Endothelial cell of umbilical vein (primary cell): ENCODE data around the gene CHST14. TPM values are rescaled to one million over a fixed set of nuclear protein-coding genes. Genes with fewer than 3 reads are reported as not detected.

Source experiments
- BruUV-seq: library from RNA; stranded (reverse); fragments of 400-500 nt; replicated peaks from 2 replicates; lab custom pipeline; 2021; lab: Mats Ljungman, UMichigan
- CTCF ChIA-PET: fragments of 300-600, 350-600 bp; sonication (Branson Sonifier 250); formaldehyde crosslinking; loops from one replicate; lab custom pipeline; 2021; ENCODE audit warnings: antibody characterized with exemption, inconsistent platforms; lab: Charles Lee
- POLR2A ChIA-PET: fragments of 300-600, 350-600 bp; sonication (Branson Sonifier 250); formaldehyde crosslinking; loops from one replicate; lab custom pipeline; 2021; ENCODE audit warnings: antibody characterized with exemption, inconsistent platforms; lab: Charles Lee
- DNase-seq: peaks from one replicate; pipeline ENCODE4 v3.0.0-alpha.2; 2011; ENCODE audit warnings: low read depth, low spot score
- FAIRE-seq: peaks from 2 replicates; lab custom pipeline; 2011; peaks lifted over from hg19 to GRCh38; lab: Jason Lieb, UNC
- H2AFZ ChIP-seq: 2 replicates; pipeline ENCODE4 v1.6.0; 2012; ENCODE audit warnings: low read depth, low read length, control low read depth, inconsistent platforms
- H3K27ac ChIP-seq: 2 replicates; pipeline ENCODE4 v1.5.1; 2011; ENCODE audit warnings: low read depth, mild to moderate bottlenecking, control low read depth, low read length, moderate library complexity; ENCODE audit not compliant: insufficient read depth
- H3K27me3 ChIP-seq, 2 experiments: 2 replicates each; pipeline versions ENCODE4 v1.6.0 to v1.6.1; 2011; ENCODE audit warnings: low read length in 2 of 2, mixed read lengths in 1 of 2; ENCODE audit not compliant: control insufficient read depth in 2 of 2, insufficient read depth in 2 of 2
- H3K36me3 ChIP-seq, 2 experiments: 2 replicates in 1 of 2; 3 replicates in 1 of 2; pipeline ENCODE4 v1.5.1; 2011; ENCODE audit warnings: low read length in 2 of 2, mild to moderate bottlenecking in 1 of 2, moderate library complexity in 1 of 2; ENCODE audit not compliant: control insufficient read depth in 2 of 2, insufficient read depth in 2 of 2; ENCODE audit errors: extremely low read depth in 1 of 2
- H3K4me1 ChIP-seq: 3 replicates; pipeline ENCODE4 v1.5.1; 2011; ENCODE audit warnings: mild to moderate bottlenecking, low read length; ENCODE audit not compliant: control insufficient read depth, insufficient read depth; ENCODE audit errors: extremely low read depth
- H3K4me2 ChIP-seq: 2 replicates; pipeline ENCODE4 v1.6.1; 2011; ENCODE audit warnings: low read length, control low read depth, mixed read lengths; ENCODE audit not compliant: insufficient read depth
- H3K4me3 ChIP-seq, 3 experiments: fragments of 200-600 bp in 1 of 3; sonication (generic), shearing (Covaris generic) in 1 of 3; replicated peaks in 1 of 3; 2 replicates each; pipeline ENCODE4 v1.5.1; 2011 to 2016; ENCODE audit warnings: control low read depth in 3 of 3, low read length in 3 of 3, mild to moderate bottlenecking in 2 of 3, inconsistent platforms in 1 of 3, low read depth in 1 of 3, moderate library complexity in 1 of 3; ENCODE audit not compliant: insufficient read depth in 1 of 3
- H3K79me2 ChIP-seq: 2 replicates; pipeline ENCODE4 v1.6.0; 2012; ENCODE audit warnings: low read length, inconsistent platforms; ENCODE audit not compliant: control insufficient read depth, insufficient read depth
- H3K9ac ChIP-seq: replicated peaks from 2 replicates; pipeline ENCODE3; 2011; ENCODE audit warnings: low read length, control low read depth; ENCODE audit not compliant: insufficient read depth; ENCODE audit errors: extremely low read depth
- H3K9me1 ChIP-seq: replicated peaks from 3 replicates; pipeline ENCODE4 v1.6.0; 2011; ENCODE audit warnings: mild to moderate bottlenecking, low read length; ENCODE audit not compliant: control insufficient read depth, insufficient read depth; ENCODE audit errors: extremely low read depth
- H3K9me3 ChIP-seq: replicated peaks from 2 replicates; pipeline ENCODE4 v1.5.1; 2012; ENCODE audit warnings: low read length, inconsistent platforms; ENCODE audit not compliant: control insufficient read depth, insufficient read depth
- H4K20me1 ChIP-seq: replicated peaks from 2 replicates; pipeline ENCODE3; 2011; ENCODE audit warnings: mild to moderate bottlenecking, low read length; ENCODE audit not compliant: control insufficient read depth, insufficient read depth; ENCODE audit errors: extremely low read depth
- EZH2 ChIP-seq: IDR thresholded peaks from 2 replicates; pipeline ENCODE4 v1.6.1; 2012; ENCODE audit warnings: borderline replicate concordance, low read depth, mild to moderate bottlenecking, moderate library complexity, low read length, inconsistent platforms; ENCODE audit not compliant: severe bottlenecking
- FOS ChIP-seq: IDR thresholded peaks from 2 replicates; pipeline ENCODE4 v1.6.1; 2011; ENCODE audit warnings: mild to moderate bottlenecking, low read length, moderate library complexity, borderline replicate concordance; ENCODE audit not compliant: insufficient read depth
- GATA2 ChIP-seq: IDR thresholded peaks from 2 replicates; pipeline ENCODE4 v1.7.0; 2011; ENCODE audit warnings: low read depth, mild to moderate bottlenecking, moderate library complexity, mixed read lengths, low read length; ENCODE audit not compliant: insufficient read length, insufficient read depth
- JUN ChIP-seq: IDR thresholded peaks from 2 replicates; pipeline ENCODE4 v1.6.1; 2011; ENCODE audit warnings: borderline replicate concordance, low read depth; ENCODE audit not compliant: insufficient read length, insufficient read depth
- MYC ChIP-seq: IDR thresholded peaks from one replicate; pipeline ENCODE4 v1.6.1; 2011; ENCODE audit warnings: mild to moderate bottlenecking, low read depth, low read length
- POLR2A ChIP-seq: IDR thresholded peaks from 2 replicates; pipeline ENCODE4 v1.6.1; 2012; ENCODE audit warnings: low read depth, mild to moderate bottlenecking, control low read depth, low read length
- POLR2AphosphoS5 ChIP-seq: IDR thresholded peaks from 2 replicates; pipeline ENCODE4 v1.6.1; 2012; ENCODE audit warnings: low read depth, mild to moderate bottlenecking, control low read depth, low read length, moderate library complexity; ENCODE audit not compliant: insufficient read depth
- dilution Hi-C: fragments of 300-500 bp; cut with MboI; formaldehyde crosslinking; loops from one replicate; pipeline ENCODE4 v1.15.0; 2019; ENCODE audit warnings: low sequenced_read_pairs; ENCODE audit not compliant: extremely low pct_ligation_motif_present
- intact Hi-C: fragments of 100-400 bp; cut with micrococcal nuclease; formaldehyde crosslinking; loops from one replicate; pipeline ENCODE4 v1.10.0; 2022
- polyA plus RNA-seq, 4 experiments: library from polyadenylated mRNA; depleted of rRNA in 3 of 4; stranded (reverse) in 3 of 4; unstranded in 1 of 4; fragments of >200 nt; gene quantifications; 2 replicates each; pipeline versions ENCODE4 v1.2.1 to v1.2.3, GENCODE V29; 2011 to 2012; ENCODE audit warnings: missing spikeins in 1 of 4
- total RNA-seq: library from RNA; stranded (reverse); gene quantifications from 2 replicates; pipeline ENCODE4 v1.2.3, GENCODE V29; 2021
- TF ChIP-seq, protein P1 (sequence below), 2 donors: IDR thresholded peaks; 1 replicate in 1 of 2; 2 replicates in 1 of 2; pipeline ENCODE4 v1.5.1; 2011; ENCODE audit warnings: low read length in 2 of 2, mild to moderate bottlenecking in 2 of 2, moderate library complexity in 2 of 2, control low read depth in 1 of 2, inconsistent platforms in 1 of 2, low read depth in 1 of 2; ENCODE audit not compliant: insufficient read depth in 1 of 2; ENCODE audit errors: extremely low read depth in 1 of 2
- TF ChIP-seq, protein P2 (sequence below): IDR thresholded peaks from 2 replicates; pipeline ENCODE4 v1.6.1; 2011; ENCODE audit not compliant: insufficient read depth, insufficient read length

The CHST14 gene
- total and polyA plus RNA-seq, 2 donors (not counting 3 experiments of a cell fraction or from before 2014, with no cell fraction given), result 35.1 to 49.2 TPM

DNA sequence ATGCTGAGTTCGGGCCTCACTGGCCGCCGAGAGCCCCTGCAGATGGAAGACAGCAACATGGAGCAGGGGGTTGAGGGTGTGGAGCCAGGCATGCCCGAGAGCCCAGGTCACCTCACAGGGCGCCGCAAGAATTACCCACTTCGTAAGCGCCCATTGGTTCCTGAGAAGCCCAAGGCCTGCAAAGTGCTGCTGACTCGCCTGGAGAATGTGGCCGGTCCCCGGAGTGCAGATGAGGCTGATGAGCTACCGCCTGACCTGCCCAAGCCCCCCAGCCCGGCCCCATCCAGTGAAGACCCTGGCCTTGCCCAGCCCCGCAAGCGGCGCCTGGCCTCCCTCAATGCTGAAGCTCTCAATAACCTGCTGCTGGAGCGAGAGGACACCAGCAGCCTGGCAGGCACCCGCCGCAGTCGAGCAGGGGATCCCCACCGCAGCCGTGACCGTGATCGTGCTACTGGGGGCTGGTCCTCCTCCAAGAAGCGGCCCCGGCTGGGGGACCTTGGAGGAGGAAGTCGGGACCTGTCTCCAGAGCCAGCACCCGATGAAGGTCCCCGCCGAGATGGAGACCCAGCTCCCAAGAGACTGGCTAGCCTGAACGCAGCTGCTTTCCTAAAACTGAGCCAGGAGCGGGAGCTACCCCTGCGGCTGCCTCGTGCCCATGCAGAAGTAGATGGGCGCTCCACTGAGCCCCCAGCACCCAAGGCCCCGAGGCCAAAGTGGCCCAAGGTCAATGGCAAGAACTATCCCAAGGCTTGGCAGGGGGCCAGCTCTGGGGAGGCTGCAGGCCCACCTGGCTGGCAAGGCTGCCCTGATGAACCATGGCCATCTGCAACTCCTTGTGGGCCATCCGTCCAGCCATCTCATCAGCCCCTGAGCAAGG lies 12.1 kb upstream of the CHST14 start:
- TSS peak; percentile 65 for BruUV-seq
- Histone ChIP-seq H3K4me2 (no peak overlapping the region), H3K36me3 (peaks cover 0 to 18% of the 10 kb centered on the region in 2 experiments), H4K20me1 (peaks cover 3% of the 10 kb centered on the region), H3K4me1 (no peaks in the 10 kb centered on the region), H3K9me1 (no peaks in the 10 kb centered on the region), H3K79me2 (peaks cover 7% of the 10 kb centered on the region), H3K27me3 (no peaks in the 10 kb centered on the region), H3K9me3 (no peaks in the 10 kb centered on the region), H3K4me3 (no peak overlapping the region), H2AFZ (no peak overlapping the region), H3K27ac (no peak overlapping the region), H3K9ac (no peak overlapping the region)
- TF ChIP-seq, protein P1, sequence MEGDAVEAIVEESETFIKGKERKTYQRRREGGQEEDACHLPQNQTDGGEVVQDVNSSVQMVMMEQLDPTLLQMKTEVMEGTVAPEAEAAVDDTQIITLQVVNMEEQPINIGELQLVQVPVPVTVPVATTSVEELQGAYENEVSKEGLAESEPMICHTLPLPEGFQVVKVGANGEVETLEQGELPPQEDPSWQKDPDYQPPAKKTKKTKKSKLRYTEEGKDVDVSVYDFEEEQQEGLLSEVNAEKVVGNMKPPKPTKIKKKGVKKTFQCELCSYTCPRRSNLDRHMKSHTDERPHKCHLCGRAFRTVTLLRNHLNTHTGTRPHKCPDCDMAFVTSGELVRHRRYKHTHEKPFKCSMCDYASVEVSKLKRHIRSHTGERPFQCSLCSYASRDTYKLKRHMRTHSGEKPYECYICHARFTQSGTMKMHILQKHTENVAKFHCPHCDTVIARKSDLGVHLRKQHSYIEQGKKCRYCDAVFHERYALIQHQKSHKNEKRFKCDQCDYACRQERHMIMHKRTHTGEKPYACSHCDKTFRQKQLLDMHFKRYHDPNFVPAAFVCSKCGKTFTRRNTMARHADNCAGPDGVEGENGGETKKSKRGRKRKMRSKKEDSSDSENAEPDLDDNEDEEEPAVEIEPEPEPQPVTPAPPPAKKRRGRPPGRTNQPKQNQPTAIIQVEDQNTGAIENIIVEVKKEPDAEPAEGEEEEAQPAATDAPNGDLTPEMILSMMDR (IDR thresholded peaks at IDR 0.05; ENCODE audit: extremely low read depth in 1 of 2, insufficient read depth in 1 of 2, low read depth in 1 of 2, low read length in 2 of 2), result no peak
- no peak for TF ChIP-seq EZH2
- TF ChIP-seq GATA2, result no peak
- no peak for TF ChIP-seq MYC
- no peak for TF ChIP-seq POLR2A
- TF ChIP-seq JUN, result no peak
- TF ChIP-seq FOS, result no peak
- TF ChIP-seq, protein P2, sequence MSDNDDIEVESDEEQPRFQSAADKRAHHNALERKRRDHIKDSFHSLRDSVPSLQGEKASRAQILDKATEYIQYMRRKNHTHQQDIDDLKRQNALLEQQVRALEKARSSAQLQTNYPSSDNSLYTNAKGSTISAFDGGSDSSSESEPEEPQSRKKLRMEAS, result no peak
- TF ChIP-seq POLR2AphosphoS5, result no peak
- no peak for FAIRE-seq
- intact Hi-C loops, result no loop called here
- DNase-seq, result no peak
- ChIA-PET CTCF (interaction anchor here (0.9 kb wide), 1 partner anchor 11 kb away, joined by 4 read pairs; no protein-coding TSS in a partner anchor), POLR2A (no interaction called here)
- dilution Hi-C loops, result no loop called here
